GM10248 (cell line): ENCODE measurements around the gene OAS3.

Experiments
- CTCF ChIA-PET: fragments of 300-600 bp; sonication (Branson Sonifier 250); formaldehyde crosslinking; extraction: SDS; loops from one replicate; lab custom pipeline; 2021; ENCODE audit warnings: antibody characterized with exemption; lab: Yijun Ruan, JAX
- POLR2A ChIA-PET: fragments of 350-650 bp; sonication (Branson Sonifier 250); formaldehyde crosslinking; extraction: SDS; loops from one replicate; lab custom pipeline; 2020; ENCODE audit warnings: antibody characterized with exemption; lab: Yijun Ruan, JAX
- DNase-seq: peaks from one replicate; pipeline ENCODE4 v3.0.0; 2012; ENCODE audit errors: extremely low spot score
- CTCF ChIP-seq: IDR thresholded peaks from 2 replicates; pipeline ENCODE4 v1.5.1; 2012; ENCODE audit warnings: mild to moderate bottlenecking, low read depth; ENCODE audit errors: extremely low read depth, missing control alignments, control extremely low read depth

Gene OAS3

GRCh38 chr12:112900298-112901145 lies 37.8 kb upstream of the OAS3 start:
- peak; percentile 74 for TF ChIP-seq CTCF
- CTCF ChIA-PET: interaction anchor here (0.8 to 3.3 kb wide), 28 partner anchors 9 to 276 kb away, joined by 3 to 15 read pairs (median 4); partner anchors contain the start of genes OAS2 and OAS3
- peak; percentile 62 for DNase-seq
- POLR2A ChIA-PET: no interaction called here

GRCh38 chr12:112901271-112901670 lies 37.0 kb upstream of the OAS3 start:
- CTCF ChIA-PET: interaction anchor here (0.8 to 3.3 kb wide), 21 partner anchors 9 to 273 kb away, joined by 3 to 15 read pairs (median 6); partner anchors contain the start of genes OAS2 and OAS3
- DNase-seq: no peak
- POLR2A ChIA-PET: no interaction called here
- TF ChIP-seq CTCF: no peak

DNA sequence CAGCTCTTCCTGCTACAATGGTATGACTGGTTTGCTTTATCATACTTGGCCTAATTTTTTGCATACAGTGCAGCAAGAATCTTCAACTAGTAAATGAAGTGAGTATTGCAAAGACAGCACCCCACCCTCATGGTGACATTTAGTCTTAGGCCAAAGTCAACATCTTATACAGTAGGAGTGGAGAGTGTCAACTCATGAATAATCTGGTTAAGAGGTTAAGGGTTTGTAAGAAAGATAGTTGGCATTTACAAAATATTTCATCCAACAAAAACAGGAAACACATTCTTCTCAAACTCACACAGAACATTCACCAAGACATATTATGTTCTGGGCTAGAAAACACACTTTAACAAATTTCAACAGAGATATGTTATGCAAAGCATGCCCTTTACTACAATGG lies 33.7 kb upstream of the OAS3 start:
- POLR2A ChIA-PET: no interaction called here
- DNase-seq: no peak
- CTCF ChIA-PET: interaction anchor here (1.3 kb wide), 1 partner anchor 12 kb away, joined by 3 read pairs; no protein-coding TSS in a partner anchor
- no peak for TF ChIP-seq CTCF

GRCh38 chr12:112905451-112906089 lies 32.7 kb upstream of the OAS3 start:
- CTCF ChIA-PET: interaction anchor here (1.3 to 2.2 kb wide), 2 partner anchors 11 to 193 kb away, joined by 3 to 6 read pairs; no protein-coding TSS in a partner anchor
- no peak for DNase-seq
- POLR2A ChIA-PET: no interaction called here
- TF ChIP-seq CTCF: no peak

DNA sequence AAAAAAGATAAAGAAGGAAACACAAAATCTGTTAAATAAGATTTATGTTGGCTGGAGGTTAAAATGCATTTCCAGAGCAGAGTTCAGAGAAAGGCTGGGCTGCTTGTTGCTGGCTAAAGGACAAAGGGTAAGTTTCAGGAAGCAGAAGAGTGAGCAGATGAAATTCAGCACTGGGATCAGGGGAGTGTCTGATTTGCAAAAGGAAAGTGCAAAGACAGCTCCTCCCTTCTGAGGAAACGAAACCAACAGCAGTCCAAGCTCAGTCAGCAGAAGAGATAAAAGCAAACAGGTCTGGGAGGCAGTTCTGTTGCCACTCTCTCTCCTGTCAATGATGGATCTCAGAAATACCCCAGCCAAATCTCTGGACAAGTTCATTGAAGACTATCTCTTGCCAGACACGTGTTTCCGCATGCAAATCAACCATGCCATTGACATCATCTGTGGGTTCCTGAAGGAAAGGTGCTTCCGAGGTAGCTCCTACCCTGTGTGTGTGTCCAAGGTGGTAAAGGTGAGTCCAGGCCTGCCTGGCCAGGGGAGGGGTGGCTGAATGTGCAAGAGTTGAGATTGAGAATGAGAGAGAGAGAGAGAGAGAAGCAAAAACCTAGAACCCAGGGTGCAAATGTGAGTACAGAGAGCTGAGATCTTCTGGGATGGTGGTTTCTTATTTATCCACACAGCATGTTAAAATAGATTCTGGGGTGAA lies 31.4 kb upstream of the OAS3 start, which contains the start of gene OAS1:
TSS of gene OAS1 (plus strand) at position 251 of the 703 bp plus-strand sequence. CDS start at position 329, 78 bp downstream.
- CTCF ChIA-PET: interaction anchor here (0.7 to 2.4 kb wide), 10 partner anchors 9 to 246 kb away, joined by 3 to 12 read pairs (median 4); no protein-coding TSS in a partner anchor
- POLR2A ChIA-PET: interaction anchor here (1.3 to 1.6 kb wide), 2 partner anchors 10 to 71 kb away, joined by 3 to 4 read pairs; partner anchors contain the start of gene OAS2
- peak; percentile 76 for DNase-seq
- no peak for TF ChIP-seq CTCF
